GM23338 (cell line): Measurements from ENCODE around the gene ADRA1B. TPM values are rescaled to one million over a fixed set of nuclear protein-coding genes. Genes with fewer than 3 reads are reported as not detected.

Source experiments
- ATAC-seq: fragments of 200-7000 bp; cut with Tn5 transposase; 3 replicates; pipeline ENCODE4 v1.9.1; 2020
- DNase-seq: peaks from one replicate; pipeline ENCODE4 v3.0.0-alpha.2; 2015; ENCODE audit warnings: low spot score
- H2AFZ ChIP-seq: fragments of 200-600 bp; sonication (generic); 2 replicates; pipeline ENCODE4 v1.8.0; 2016; ENCODE audit warnings: antibody characterized with exemption, mild to moderate bottlenecking, moderate library complexity
- H3F3A ChIP-seq: fragments of 200-600 bp; sonication (generic); replicated peaks from 2 replicates; pipeline ENCODE4 v1.8.0; 2017; ENCODE audit warnings: antibody characterized with exemption, mixed run types, low read depth
- H3K27ac ChIP-seq: fragments of 200-600 bp; sonication (generic); 2 replicates; pipeline ENCODE4 v1.6.1; 2016; ENCODE audit warnings: low read depth
- H3K27me3 ChIP-seq: fragments of 200-600 bp; sonication (generic); 2 replicates; pipeline ENCODE4 v1.8.0; 2016; ENCODE audit warnings: mild to moderate bottlenecking, mixed run types, moderate library complexity; ENCODE audit not compliant: insufficient read depth
- H3K36me3 ChIP-seq: fragments of 200-600 bp; sonication (generic); 2 replicates; pipeline ENCODE4 v1.8.0; 2016; ENCODE audit warnings: mild to moderate bottlenecking; ENCODE audit not compliant: insufficient read depth
- H3K4me1 ChIP-seq: fragments of 200-600 bp; sonication (generic); 2 replicates; pipeline ENCODE4 v1.8.0; 2016; ENCODE audit warnings: mild to moderate bottlenecking, moderate library complexity; ENCODE audit not compliant: insufficient read depth
- H3K4me2 ChIP-seq: fragments of 200-600 bp; sonication (generic); 2 replicates; pipeline ENCODE4 v1.7.1; 2017; ENCODE audit warnings: mixed run types
- H3K4me3 ChIP-seq: fragments of 200-600 bp; sonication (generic); 2 replicates; pipeline ENCODE4 v1.6.1; 2016; ENCODE audit warnings: mixed run types
- H3K79me2 ChIP-seq: fragments of 200-600 bp; sonication (generic); replicated peaks from 2 replicates; pipeline ENCODE4 v1.8.0; 2017; ENCODE audit warnings: mild to moderate bottlenecking; ENCODE audit not compliant: insufficient read depth
- H3K9me2 ChIP-seq: fragments of 200-600 bp; sonication (generic); 2 replicates; pipeline ENCODE4 v1.8.0; 2017; ENCODE audit not compliant: insufficient read depth
- H4K20me1 ChIP-seq: fragments of 200-600 bp; sonication (generic); replicated peaks from 2 replicates; pipeline ENCODE4 v1.8.0; 2017; ENCODE audit warnings: mild to moderate bottlenecking; ENCODE audit not compliant: insufficient read depth
- H3K27ac Mint-ChIP-seq: 2 replicates; pipeline ENCODE4 v1.8.0; 2020; ENCODE audit warnings: inconsistent platforms, mild to moderate bottlenecking, moderate library complexity, mixed read lengths
- H3K27me3 Mint-ChIP-seq: 3 replicates; pipeline ENCODE4 v1.8.0; 2022; ENCODE audit warnings: low read depth, mild to moderate bottlenecking, moderate library complexity, mixed read lengths, inconsistent platforms; ENCODE audit not compliant: insufficient read depth, poor library complexity
- H3K36me3 Mint-ChIP-seq: 3 replicates; pipeline ENCODE4 v1.8.0; 2021; ENCODE audit warnings: low read depth, mild to moderate bottlenecking, inconsistent platforms, moderate library complexity, mixed read lengths
- H3K4me1 Mint-ChIP-seq: 3 replicates; pipeline ENCODE4 v1.8.0; 2020; ENCODE audit warnings: mild to moderate bottlenecking, inconsistent platforms, mixed read lengths
- H3K4me3 Mint-ChIP-seq: 3 replicates; pipeline ENCODE4 v1.8.0; 2021; ENCODE audit warnings: moderate library complexity, mild to moderate bottlenecking, inconsistent platforms, mixed read lengths
- H3K9me3 Mint-ChIP-seq: 3 replicates; pipeline ENCODE4 v1.8.0; 2020; ENCODE audit warnings: moderate library complexity, mild to moderate bottlenecking, inconsistent platforms, mixed read lengths
- CREB1 ChIP-seq: fragments of 250-450 bp; sonication (Bioruptor Pico); IDR thresholded peaks from 2 replicates; pipeline ENCODE4 v1.5.0; 2020; ENCODE audit warnings: low read depth, mild to moderate bottlenecking, moderate library complexity
- EZH2 ChIP-seq: fragments of 200-600 bp; sonication (generic); IDR thresholded peaks from one replicate; pipeline ENCODE4 v1.8.0; 2017; ENCODE audit warnings: antibody characterized with exemption, mild to moderate bottlenecking, low read depth; ENCODE audit not compliant: unreplicated experiment
- EZH2phosphoT487 ChIP-seq: fragments of 200-600 bp; sonication (generic); IDR thresholded peaks from one replicate; pipeline ENCODE4 v1.8.1; 2018; ENCODE audit warnings: antibody characterized with exemption; ENCODE audit not compliant: unreplicated experiment
- JUNB ChIP-seq: IDR thresholded peaks from one replicate; pipeline ENCODE4 v1.6.1; 2016; ENCODE audit warnings: antibody characterized with exemption; ENCODE audit not compliant: unreplicated experiment
- NANOG ChIP-seq: IDR thresholded peaks from 2 replicates; pipeline ENCODE4 v1.6.1; 2016; ENCODE audit warnings: antibody characterized with exemption, borderline replicate concordance
- POLR2AphosphoS5 ChIP-seq: IDR thresholded peaks from 2 replicates; pipeline ENCODE4 v1.6.1; 2016; ENCODE audit warnings: antibody characterized with exemption, low read depth
- STAT1 ChIP-seq: IDR thresholded peaks from one replicate; pipeline ENCODE4 v1.6.1; 2016; ENCODE audit warnings: antibody characterized with exemption; ENCODE audit not compliant: unreplicated experiment
- ZNF331 ChIP-seq: fragments of 250-450 bp; sonication (Bioruptor Pico); IDR thresholded peaks from 2 replicates; pipeline ENCODE4 v1.5.0; 2020; ENCODE audit warnings: low read depth, mild to moderate bottlenecking, moderate library complexity
- polyA plus RNA-seq: library from polyadenylated mRNA; unstranded; fragments of >200 nt; fragmentation: Nextera tagmentation; extraction: Ambion mirVana; gene quantifications from 2 replicates; pipeline ENCODE4 v1.2.1, GENCODE V29; 2016
- total RNA-seq: library from RNA; depleted of rRNA; stranded (reverse); fragments of >200 nt; shearing (Covaris generic); gene quantifications from 2 replicates; pipeline ENCODE4 v1.2.3, GENCODE V29; 2014
- TF ChIP-seq, protein P1 (sequence below), 2 experiments: fragments of 200-600 bp in 1 of 2; sonication (generic) in 1 of 2; conservative IDR thresholded peaks; 2 replicates each; pipeline versions ENCODE4 v1.5.1 to v1.6.1; 2016 to 2017; ENCODE audit warnings: antibody characterized with exemption in 2 of 2, low read depth in 2 of 2, mild to moderate bottlenecking in 2 of 2, moderate library complexity in 1 of 2
- TF ChIP-seq, protein P2 (sequence below): fragments of 250-450 bp; sonication (Bioruptor Pico); IDR thresholded peaks from 2 replicates; pipeline ENCODE4 v1.5.0; 2020; ENCODE audit warnings: mild to moderate bottlenecking, moderate library complexity
- TF ChIP-seq, protein P3 (sequence below): IDR thresholded peaks from 2 replicates; pipeline ENCODE4 v1.6.1; 2016; ENCODE audit warnings: antibody characterized with exemption
- TF ChIP-seq, protein P4 (sequence below): IDR thresholded peaks from one replicate; pipeline ENCODE4 v1.6.1; 2018; ENCODE audit warnings: antibody characterized with exemption; ENCODE audit not compliant: unreplicated experiment

ADRA1B gene
- total and polyA plus RNA-seq, 2 experiments from 2014 or later = not detected

DNA sequence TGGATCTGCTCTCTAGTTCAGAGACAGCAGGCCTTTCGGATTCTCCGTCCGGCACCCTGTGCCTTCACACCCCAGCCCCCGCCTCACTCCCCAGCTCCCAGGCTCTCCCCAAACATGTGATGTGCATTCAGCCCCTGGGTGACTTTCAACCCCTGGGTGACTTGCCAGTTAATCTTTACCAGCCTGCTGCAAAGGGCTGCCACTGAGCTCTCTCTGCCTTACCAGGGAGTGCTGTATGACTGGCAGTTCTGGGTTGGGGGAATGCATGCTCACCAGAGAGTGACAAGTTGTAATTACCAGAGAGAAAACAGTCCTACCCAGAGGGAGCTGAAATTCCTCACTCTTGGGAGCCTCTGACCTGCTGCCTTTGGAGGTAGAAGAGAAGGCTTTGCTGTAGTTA, 4.9 kb upstream of the ADRA1B start:
- Histone ChIP-seq H3K4me1 (peaks cover 16% of the 10 kb centered on the region), H3K4me3 (no peak overlapping the region), H3K36me3 (no peaks in the 10 kb centered on the region), H3K9me2 (no peaks in the 10 kb centered on the region), H2AFZ (peak overlapping the region; percentile 47), H3K27ac (no peak overlapping the region), H3K4me2 (no peak overlapping the region), H4K20me1 (no peaks in the 10 kb centered on the region), H3F3A (no peaks in the 10 kb centered on the region), H3K27me3 (peaks cover 20% of the 10 kb centered on the region), H3K79me2 (no peaks in the 10 kb centered on the region)
- H3K27me3 Mint-ChIP-seq = peaks cover 12% of the 10 kb centered on the region
- no peak overlapping the region for H3K27ac Mint-ChIP-seq
- DNase-seq = no peak
- no peaks in the 10 kb centered on the region for H3K9me3 Mint-ChIP-seq
- H3K36me3 Mint-ChIP-seq = no peaks in the 10 kb centered on the region
- no peak overlapping the region for H3K4me3 Mint-ChIP-seq
- peaks cover 19% of the 10 kb centered on the region for H3K4me1 Mint-ChIP-seq
- no peak for TF ChIP-seq POLR2AphosphoS5
- no peak for TF ChIP-seq NANOG
- no peak for TF ChIP-seq ZNF331 (CRISPR knock-in tag)
- no peak for TF ChIP-seq EZH2
- TF ChIP-seq STAT1 = no peak
- TF ChIP-seq, protein P1, sequence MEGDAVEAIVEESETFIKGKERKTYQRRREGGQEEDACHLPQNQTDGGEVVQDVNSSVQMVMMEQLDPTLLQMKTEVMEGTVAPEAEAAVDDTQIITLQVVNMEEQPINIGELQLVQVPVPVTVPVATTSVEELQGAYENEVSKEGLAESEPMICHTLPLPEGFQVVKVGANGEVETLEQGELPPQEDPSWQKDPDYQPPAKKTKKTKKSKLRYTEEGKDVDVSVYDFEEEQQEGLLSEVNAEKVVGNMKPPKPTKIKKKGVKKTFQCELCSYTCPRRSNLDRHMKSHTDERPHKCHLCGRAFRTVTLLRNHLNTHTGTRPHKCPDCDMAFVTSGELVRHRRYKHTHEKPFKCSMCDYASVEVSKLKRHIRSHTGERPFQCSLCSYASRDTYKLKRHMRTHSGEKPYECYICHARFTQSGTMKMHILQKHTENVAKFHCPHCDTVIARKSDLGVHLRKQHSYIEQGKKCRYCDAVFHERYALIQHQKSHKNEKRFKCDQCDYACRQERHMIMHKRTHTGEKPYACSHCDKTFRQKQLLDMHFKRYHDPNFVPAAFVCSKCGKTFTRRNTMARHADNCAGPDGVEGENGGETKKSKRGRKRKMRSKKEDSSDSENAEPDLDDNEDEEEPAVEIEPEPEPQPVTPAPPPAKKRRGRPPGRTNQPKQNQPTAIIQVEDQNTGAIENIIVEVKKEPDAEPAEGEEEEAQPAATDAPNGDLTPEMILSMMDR (conservative IDR thresholded peaks at IDR 0.05; ENCODE audit: low read depth in 2 of 2) = no peak
- TF ChIP-seq EZH2phosphoT487 = no peak
- TF ChIP-seq, protein P2, sequence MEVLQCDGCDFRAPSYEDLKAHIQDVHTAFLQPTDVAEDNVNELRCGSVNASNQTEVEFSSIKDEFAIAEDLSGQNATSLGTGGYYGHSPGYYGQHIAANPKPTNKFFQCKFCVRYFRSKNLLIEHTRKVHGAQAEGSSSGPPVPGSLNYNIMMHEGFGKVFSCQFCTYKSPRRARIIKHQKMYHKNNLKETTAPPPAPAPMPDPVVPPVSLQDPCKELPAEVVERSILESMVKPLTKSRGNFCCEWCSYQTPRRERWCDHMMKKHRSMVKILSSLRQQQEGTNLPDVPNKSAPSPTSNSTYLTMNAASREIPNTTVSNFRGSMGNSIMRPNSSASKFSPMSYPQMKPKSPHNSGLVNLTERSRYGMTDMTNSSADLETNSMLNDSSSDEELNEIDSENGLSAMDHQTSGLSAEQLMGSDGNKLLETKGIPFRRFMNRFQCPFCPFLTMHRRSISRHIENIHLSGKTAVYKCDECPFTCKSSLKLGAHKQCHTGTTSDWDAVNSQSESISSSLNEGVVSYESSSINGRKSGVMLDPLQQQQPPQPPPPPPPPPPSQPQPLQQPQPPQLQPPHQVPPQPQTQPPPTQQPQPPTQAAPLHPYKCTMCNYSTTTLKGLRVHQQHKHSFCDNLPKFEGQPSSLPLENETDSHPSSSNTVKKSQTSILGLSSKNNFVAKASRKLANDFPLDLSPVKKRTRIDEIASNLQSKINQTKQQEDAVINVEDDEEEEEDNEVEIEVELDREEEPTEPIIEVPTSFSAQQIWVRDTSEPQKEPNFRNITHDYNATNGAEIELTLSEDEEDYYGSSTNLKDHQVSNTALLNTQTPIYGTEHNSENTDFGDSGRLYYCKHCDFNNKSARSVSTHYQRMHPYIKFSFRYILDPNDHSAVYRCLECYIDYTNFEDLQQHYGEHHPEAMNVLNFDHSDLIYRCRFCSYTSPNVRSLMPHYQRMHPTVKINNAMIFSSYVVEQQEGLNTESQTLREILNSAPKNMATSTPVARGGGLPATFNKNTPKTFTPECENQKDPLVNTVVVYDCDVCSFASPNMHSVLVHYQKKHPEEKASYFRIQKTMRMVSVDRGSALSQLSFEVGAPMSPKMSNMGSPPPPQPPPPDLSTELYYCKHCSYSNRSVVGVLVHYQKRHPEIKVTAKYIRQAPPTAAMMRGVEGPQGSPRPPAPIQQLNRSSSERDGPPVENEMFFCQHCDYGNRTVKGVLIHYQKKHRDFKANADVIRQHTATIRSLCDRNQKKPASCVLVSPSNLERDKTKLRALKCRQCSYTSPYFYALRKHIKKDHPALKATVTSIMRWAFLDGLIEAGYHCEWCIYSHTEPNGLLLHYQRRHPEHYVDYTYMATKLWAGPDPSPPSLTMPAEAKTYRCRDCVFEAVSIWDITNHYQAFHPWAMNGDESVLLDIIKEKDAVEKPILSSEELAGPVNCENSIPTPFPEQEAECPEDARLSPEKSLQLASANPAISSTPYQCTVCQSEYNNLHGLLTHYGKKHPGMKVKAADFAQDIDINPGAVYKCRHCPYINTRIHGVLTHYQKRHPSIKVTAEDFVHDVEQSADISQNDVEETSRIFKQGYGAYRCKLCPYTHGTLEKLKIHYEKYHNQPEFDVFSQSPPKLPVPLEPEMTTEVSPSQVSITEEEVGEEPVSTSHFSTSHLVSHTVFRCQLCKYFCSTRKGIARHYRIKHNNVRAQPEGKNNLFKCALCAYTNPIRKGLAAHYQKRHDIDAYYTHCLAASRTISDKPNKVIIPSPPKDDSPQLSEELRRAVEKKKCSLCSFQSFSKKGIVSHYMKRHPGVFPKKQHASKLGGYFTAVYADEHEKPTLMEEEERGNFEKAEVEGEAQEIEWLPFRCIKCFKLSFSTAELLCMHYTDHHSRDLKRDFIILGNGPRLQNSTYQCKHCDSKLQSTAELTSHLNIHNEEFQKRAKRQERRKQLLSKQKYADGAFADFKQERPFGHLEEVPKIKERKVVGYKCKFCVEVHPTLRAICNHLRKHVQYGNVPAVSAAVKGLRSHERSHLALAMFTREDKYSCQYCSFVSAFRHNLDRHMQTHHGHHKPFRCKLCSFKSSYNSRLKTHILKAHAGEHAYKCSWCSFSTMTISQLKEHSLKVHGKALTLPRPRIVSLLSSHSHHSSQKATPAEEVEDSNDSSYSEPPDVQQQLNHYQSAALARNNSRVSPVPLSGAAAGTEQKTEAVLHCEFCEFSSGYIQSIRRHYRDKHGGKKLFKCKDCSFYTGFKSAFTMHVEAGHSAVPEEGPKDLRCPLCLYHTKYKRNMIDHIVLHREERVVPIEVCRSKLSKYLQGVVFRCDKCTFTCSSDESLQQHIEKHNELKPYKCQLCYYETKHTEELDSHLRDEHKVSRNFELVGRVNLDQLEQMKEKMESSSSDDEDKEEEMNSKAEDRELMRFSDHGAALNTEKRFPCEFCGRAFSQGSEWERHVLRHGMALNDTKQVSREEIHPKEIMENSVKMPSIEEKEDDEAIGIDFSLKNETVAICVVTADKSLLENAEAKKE (CRISPR knock-in tag) = no peak
- TF ChIP-seq JUNB = no peak
- no peak for TF ChIP-seq CREB1 (CRISPR knock-in tag)
- TF ChIP-seq, protein P3, sequence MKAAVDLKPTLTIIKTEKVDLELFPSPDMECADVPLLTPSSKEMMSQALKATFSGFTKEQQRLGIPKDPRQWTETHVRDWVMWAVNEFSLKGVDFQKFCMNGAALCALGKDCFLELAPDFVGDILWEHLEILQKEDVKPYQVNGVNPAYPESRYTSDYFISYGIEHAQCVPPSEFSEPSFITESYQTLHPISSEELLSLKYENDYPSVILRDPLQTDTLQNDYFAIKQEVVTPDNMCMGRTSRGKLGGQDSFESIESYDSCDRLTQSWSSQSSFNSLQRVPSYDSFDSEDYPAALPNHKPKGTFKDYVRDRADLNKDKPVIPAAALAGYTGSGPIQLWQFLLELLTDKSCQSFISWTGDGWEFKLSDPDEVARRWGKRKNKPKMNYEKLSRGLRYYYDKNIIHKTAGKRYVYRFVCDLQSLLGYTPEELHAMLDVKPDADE = no peak
- TF ChIP-seq, protein P4, sequence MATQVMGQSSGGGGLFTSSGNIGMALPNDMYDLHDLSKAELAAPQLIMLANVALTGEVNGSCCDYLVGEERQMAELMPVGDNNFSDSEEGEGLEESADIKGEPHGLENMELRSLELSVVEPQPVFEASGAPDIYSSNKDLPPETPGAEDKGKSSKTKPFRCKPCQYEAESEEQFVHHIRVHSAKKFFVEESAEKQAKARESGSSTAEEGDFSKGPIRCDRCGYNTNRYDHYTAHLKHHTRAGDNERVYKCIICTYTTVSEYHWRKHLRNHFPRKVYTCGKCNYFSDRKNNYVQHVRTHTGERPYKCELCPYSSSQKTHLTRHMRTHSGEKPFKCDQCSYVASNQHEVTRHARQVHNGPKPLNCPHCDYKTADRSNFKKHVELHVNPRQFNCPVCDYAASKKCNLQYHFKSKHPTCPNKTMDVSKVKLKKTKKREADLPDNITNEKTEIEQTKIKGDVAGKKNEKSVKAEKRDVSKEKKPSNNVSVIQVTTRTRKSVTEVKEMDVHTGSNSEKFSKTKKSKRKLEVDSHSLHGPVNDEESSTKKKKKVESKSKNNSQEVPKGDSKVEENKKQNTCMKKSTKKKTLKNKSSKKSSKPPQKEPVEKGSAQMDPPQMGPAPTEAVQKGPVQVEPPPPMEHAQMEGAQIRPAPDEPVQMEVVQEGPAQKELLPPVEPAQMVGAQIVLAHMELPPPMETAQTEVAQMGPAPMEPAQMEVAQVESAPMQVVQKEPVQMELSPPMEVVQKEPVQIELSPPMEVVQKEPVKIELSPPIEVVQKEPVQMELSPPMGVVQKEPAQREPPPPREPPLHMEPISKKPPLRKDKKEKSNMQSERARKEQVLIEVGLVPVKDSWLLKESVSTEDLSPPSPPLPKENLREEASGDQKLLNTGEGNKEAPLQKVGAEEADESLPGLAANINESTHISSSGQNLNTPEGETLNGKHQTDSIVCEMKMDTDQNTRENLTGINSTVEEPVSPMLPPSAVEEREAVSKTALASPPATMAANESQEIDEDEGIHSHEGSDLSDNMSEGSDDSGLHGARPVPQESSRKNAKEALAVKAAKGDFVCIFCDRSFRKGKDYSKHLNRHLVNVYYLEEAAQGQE = no peak
- ATAC-seq = no peak
